GM18498 (cell line): ENCODE measurements around the gene FRMPD4.

ENCODE experiments used
- ATAC-seq: cut with Tn5 transposase; IDR thresholded peaks from one replicate; pipeline ENCODE4 v1.9.1; 2021; ENCODE audit warnings: mild to moderate bottlenecking, moderate library complexity; ENCODE audit not compliant: unreplicated experiment

FRMPD4 gene

DNA sequence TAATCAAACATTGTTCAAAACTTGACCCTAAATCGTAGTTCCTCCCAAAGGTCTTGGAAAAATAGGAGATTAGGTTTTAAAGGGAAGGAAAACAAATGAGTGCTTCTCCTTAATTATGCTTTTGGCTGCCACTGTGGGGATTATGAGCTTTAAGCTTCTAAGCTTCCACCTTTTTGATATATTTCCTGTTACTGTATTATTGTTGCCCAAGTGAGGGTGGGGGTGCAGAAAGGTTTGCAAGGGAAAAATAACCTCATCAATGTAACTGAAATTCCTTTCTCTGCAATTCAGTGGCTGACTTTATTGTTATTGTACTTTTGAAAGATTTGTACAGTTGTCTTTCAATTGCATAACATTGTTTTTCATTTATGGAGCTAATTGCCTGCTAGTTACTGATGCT, 285.1 kb downstream of the FRMPD4 start:
- no peak for ATAC-seq

DNA sequence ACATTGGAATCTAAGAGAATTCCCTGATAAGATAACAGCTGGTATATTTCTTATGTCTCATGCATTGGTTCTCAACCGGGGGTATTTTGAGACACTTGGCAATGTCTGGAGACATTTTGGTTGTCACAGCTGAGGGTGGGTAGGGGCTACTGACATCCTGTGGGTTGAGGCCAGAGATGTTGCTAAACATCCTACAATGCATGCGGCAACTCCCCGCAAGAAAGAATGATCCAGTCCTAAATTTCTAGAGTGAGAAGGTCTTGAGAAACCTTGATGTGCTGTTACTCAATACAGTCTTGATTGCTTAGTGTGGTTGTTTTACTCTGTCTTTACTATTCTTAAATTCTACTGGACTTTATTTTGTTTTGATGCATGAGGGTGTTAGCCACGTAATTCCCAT, 287.2 kb downstream of the FRMPD4 start:
- no peak for ATAC-seq

DNA sequence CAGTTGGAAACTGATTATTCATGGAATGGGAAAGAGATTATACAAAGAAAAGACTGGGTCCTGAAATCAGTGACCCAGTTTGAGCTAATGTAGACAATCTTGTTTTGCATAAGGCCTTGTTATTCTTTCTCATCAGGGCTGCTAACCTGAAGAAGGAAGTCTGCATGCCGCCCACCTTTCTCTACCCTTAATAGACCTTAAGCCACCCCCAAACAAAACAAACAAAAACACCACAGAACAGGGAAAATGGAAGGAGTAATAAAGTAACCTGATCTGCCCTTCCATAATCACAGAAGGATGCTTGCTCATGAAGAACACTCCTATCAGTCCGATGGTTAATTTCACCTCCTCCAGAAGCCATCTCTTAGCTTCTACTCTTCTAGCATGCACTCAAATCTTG, 288.1 kb downstream of the FRMPD4 start:
- no peak for ATAC-seq

DNA sequence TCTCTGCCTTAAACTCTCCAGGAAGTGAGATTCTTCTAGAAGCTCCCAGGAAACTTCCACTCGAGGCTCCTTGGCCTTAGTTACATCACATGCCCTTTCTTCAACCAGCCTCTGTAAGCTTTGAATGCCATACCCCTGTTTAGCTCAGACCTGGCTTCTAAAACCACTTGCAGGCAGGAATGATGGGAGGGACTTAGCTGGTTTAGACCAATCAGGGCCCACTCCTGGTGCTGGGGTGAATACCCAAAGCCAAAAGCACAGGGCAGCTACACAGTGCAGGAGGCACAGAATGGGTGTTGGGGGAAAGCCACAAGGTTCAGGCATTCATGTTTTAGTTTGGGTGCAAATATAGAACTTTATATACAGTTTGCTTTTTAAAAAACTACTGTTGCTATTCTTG, 296.2 kb downstream of the FRMPD4 start:
- ATAC-seq: no peak

DNA sequence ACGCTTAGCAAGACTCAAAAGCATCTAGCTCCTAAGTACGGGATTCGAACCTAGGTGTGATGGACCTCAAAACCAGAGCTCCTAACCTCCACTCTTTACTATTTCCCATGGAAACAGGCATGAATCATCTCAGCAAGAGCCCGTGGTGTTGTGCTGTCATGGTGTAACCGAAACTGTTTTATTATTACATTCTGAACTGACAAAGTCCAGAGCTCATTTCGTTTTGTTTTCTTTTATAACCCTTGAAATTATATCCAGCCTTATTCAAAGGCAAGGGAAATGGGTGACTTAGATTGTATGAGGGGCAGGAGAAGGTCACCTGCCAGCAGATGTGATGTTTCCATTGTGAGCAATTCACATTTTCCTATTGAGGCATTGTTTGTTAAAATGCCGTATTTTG, 301.1 kb downstream of the FRMPD4 start:
- ATAC-seq: no peak

DNA sequence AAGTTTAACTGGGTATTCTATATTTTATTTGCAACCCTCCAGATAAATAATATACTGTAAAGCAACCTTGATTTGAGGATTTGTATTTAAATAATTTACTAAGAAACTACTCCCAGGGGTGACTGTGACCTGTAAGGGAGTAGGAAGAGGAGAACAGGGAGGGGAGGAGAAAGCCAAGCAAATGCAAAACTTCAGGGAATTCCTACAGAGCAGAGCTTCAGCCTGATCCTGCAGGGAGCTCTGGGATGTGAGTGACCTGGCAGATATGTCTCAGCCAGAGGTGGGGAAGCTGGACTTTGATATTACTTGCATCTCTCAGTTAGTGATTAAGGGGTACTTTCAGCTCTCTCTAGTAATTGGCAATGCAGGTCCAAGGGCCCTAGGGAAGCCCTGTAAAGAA, 302.0 kb downstream of the FRMPD4 start:
- no peak for ATAC-seq

DNA sequence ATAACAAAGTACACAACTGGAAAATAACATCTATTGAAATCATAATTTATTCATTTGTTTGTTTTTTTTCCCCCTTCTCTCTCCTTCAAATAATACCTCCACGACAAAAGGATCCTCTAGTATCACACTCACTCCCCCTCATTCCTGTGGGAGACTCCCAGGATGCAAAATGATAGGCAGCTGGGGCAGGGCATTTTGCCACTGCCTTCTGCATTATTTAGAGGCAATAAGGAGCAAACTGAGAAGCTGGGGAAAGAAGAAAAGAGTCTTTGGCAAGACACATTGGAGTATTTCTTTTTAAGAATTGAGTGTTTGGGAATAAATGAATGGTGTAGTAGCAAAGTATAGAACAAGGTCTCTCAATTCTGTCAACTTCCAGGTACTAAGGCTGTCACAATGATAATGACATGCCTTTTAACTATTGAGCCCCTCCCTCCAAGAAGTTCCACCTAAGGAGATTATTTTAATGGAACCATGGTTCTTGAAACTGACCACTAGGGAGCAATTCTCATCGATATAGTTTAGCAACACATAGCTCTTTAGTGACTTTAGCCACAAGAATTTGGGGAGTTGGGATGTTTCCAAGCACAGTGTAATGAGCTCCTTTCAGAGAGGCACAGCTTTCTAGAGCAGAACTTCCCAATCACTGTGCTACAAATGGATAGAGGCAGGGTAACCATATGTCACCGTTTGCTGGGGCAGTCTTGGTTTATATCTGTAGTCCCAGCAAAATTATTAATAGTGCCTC, 303.3 kb downstream of the FRMPD4 start:
- no peak for ATAC-seq

DNA sequence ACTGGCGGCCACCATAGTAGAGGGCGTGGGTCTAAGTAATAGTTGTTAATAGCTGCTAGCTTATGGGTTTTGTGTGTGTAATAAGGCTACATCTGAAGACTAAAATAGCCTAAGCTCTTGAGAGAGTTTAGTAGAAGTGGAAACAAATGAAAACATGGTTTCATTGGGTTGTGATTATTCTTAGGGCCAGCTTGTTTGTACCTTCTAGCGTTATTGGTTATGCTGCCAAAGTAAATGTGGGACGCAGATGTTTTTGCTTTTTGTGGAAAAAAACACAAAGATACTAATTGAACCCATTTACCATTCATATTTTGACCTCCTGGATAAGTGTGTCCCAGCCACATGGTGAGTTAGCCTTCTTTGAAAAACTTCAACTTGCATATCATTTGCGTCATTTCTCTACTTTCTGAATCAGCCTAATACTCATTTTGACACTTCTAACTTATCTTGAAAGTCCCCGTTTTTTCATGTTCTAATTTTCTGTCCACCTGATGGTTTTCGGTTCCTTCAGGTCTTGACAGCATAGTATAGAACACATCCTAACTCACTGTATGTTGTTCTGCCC, 305.3 kb downstream of the FRMPD4 start:
- ATAC-seq: peak; percentile 92

DNA sequence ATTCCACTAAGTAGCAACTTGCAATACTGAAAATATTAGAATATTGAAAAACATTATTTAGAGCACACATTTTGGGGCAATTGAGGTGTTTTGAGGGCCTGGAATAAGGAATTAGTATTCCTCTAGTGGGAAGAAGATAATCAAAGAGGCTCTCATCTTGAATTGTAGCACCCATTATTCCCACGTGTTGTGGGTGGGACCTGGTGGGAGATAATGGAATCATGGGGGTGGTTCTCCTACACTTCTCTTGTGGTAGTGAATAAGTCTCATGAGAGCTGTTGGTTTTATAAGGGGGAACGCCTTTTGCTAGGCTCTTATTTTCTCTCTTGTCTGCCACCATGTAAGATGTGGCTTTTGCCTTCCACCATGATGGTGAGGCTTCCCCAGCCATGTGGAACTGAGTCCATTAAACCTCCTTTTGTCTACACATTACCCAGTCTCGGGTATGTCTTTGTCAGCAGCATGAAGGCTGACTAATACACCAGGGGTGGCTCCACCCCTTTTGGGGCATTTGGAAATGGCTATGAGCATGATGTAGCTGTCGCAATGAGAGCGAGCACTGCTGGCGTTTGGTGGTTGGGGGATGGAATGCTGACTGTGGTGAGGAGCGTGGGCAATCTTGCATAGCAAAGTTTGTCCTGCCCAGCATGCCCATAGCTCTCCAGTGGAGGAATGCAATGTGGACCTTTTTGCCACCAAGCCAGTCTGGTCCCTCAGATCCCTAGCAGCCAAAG, 308.2 kb downstream of the FRMPD4 start:
- ATAC-seq: no peak

DNA sequence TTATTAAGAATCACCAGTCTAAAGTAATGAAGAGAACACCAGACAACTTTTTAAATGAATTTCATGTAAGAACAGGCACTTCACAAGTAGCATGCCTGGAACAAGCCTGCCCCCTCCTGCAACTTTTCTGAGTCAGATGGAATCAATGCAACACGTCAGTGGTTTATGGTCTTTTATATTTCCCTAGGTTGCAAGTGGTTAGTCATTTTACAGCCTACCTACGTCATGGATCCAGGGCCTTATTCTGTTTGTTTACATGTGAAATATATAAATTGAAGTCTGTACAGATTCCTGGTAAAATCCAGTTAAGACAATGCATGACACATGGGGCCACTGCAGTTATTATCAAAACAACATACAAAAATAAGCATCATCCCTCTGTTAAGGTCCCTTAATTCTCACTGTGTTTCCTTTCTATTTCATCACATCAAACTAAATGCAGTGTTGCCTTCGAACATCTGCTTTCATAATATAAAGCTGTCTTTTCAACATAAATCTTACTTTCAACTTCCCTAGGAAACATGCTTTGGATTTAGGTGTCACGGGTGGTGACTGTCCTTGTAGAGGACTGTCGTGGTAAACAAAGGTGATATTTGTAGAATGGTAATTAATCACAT, 309.3 kb downstream of the FRMPD4 start:
- no peak for ATAC-seq

DNA sequence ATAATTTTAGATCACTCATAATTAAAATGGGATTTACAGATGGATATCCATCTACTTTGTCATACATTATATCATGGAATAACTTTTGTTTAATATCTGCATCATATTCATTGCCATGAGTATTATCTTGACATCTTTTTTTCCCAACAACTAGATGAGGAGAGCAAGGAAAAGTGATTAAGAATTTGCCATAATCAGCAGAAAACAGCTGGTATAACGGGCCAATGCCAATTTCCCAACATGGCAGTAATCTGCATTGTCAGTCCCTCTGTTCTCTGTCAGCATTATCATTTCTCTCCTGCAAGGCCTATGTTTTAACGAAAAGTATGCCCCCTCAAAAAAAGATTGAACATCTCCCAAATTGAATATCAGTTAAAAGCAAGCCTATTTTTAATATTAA, 314.0 kb downstream of the FRMPD4 start:
- ATAC-seq: no peak

DNA sequence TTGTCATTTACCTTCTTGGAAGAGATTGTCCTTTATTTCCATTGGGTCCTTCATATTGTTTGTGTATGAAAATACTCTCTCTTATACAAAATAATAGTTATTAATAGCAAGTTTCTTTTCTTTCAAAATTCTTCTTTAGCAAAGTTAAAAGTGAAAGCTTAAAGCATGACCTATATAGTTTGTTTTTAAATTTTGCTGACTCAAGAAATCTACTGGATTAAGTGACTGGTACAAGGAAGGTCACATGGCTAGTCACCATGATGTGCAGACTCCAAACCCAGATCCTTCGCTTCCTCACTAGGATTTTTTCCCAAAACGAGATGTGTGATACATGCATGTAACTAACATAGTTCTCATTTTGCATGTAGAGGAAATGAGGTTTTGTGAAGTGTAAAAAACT, 322.7 kb downstream of the FRMPD4 start:
- no peak for ATAC-seq

DNA sequence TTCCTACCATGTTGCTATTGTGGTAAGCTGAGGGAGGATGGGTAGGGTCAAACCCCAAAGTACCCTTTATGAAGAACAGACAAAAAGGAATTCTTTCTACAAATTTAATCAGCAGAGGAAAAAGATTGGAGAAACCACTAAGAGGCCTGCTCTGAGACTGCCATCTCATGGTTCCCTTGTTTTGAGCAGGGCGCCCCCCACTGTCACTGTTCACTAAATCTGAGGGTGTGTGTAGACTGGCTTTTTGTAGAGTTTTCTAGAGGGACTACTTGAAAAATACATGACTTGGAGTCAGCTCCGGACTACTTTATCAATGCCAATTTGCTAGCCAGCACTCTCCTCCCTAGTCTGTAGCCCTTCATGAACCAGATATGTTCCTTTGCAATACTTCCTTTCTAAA, 324.8 kb downstream of the FRMPD4 start:
- no peak for ATAC-seq

DNA sequence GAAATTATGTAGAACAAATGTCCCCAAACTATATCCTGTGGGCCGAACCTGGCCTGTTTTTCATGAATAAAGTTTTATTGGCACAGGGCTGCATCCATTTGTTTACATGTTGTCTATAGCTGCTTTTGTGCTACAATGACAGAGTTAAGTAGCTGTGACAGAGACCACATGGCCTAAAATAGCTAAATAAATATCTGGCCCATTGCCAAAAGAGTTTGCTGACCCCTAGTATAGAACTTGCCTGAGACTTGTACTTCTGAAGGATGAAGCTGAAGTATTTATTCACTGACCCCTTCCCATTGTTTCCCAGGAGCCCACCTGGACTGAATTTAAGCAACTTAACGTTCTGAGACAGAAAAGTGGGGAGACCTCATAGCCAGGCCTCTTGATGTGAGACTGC, 325.6 kb downstream of the FRMPD4 start:
- ATAC-seq: no peak

DNA sequence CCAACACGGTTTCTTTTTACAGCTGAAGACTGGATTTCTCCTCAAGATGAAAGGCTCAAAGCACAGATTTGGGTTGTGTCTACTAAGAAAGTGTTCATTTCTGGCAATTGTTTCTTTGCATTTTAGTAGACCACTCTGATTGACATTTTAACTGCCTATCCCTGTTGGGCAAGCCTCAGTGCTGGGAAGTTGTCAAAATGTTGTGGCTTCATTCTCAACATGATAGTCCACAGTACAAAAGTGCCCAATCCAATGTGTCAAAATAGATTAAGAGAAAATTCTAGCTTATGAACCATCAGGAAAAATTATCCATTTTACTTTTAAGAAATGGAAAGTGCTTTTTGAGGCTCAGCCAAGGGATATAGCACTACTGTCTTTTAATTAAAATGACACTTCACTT, 329.0 kb downstream of the FRMPD4 start:
- ATAC-seq: no peak

DNA sequence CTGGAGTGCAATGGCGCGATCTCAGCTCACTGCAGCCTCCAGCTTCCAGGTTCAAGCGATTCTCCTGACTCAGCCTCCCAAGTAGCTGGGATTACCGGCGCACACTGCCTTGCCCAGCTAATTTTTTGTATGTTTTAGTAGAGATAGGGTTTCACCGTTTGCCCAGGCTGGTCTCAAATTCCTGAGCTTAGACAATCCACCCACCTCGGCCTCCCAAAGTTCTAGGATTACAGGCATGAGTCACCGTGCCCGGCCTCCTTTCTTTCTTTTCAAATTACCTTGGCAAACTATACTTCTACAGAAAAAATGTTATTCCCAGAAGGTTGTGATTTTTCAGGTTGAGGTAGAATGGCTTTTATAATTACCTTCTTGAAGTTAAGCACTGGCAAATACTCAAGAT, 331.0 kb downstream of the FRMPD4 start:
- ATAC-seq: no peak

DNA sequence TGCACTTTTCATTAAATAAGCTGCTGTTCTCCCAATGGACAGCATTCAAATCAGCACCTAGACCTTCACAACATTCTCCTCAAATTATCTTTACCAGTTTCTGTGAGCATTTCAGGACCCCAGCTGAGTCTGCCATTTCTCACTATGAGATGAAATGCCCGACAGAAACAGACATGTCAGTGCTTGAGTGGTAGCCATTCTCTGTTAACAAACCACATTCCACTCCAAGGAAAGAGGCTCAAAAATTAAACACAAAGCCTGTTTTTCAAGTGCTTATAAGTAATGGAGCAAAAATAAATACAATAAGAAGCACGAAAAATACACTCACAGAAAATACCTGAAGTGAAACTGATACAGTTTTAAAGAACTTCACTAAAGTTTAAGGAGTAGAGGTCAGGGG, 332.8 kb downstream of the FRMPD4 start:
- no peak for ATAC-seq

DNA sequence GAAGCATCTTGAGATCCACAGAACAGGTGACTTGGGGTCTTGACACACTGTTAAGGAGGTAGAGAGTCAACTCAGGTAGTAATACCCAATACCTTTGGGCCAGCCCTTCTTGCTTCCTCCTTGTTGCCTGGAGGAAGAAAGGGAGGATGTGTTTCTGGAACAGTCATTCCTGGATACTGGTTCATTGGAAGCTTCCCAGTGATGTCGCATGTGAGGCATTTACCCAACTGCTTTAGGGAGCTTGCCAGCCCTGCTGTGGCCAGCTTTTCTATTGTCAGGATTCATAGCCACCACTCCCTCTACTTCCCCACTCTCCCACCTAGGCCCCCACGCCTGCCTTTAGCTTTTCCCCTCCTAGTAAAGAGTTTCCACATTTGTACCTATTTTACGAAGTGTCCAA, 342.7 kb downstream of the FRMPD4 start:
- ATAC-seq: no peak

DNA sequence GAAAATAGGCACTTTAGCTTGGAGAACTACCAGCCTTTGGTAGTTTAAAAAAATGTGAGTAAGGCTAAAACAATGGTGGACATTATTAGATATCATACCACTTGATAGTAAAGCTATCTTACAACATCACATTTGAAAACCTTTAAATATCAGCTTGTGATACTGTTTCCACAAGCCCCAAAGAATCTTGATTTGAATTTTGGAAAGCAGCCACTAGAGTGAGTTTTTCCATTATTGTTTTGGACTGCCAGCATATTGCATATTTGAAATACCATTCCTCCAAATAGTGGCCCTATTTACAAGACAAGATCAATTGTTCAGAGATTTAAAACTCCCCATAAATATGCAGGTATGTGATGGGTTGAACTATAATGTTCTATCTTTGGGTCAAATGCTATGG, 349.9 kb downstream of the FRMPD4 start:
- no peak for ATAC-seq

DNA sequence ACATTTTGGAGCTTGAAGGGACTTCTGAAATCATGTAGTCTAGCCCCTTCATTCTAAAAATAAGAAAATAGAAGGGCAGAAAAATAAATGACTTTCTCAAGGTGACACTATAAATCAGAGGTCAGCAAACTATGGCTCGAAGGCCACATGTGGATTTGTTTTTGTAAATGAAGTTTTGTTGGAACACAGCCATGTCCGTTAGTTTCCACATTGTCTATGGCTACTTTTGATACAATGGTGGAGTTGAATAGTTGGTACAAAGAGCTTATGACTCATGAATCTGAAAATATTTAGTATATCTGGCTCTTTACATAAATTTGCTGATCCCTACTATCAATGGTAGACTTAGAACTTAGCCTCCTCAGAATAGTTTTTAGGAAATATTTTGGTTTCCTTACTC, 350.5 kb downstream of the FRMPD4 start:
- ATAC-seq: no peak

DNA sequence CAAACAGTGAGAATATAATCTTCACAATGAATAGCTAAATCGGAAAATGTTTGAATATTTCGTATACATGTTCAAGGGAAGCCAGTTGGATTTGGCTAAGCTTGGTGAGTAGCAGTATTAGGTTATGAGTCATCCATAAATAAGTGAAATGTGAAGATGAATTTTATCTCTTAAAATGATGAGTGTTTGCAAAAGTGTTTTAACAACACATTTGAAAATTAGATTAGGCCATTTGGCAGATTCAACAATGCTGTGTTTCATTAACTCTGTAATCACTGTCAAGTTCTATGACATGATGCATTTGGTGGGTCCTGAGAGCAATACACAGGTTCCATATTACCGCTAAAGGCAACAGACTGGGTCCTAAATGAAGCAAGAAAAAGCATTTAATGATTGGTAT, 351.1 kb downstream of the FRMPD4 start:
- ATAC-seq: no peak
